Activated naive CD4-positive, alpha-beta T cell treated with Interleukin-2 at 50 U/mL for 16 hours (primary cell): ENCODE results near the gene SCYGR6.

Experiments used
- DNase-seq: peaks from one replicate; pipeline ENCODE4 v3.0.0-alpha.2; 2020

The SCYGR6 gene

DNA sequence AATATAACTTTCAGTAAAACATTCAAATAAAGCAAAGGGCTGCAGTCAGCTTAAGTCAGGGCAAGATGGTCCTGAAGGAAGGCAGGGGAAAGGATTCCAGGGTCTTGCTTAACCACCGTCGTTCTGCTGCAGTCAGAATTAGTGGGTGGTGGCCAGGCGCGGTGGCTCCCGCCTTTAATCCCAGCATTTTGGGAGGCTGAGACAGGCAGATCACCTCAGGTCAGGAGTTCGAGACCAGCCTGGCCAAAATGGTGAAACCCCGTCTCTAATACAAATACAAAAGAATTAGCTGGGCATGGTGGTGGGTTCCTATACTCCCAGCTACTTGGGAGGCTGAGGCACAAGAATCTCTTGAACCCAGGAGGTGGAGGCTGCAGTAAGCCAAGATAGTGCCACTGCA lies 13.6 kb downstream of the SCYGR6 start:
- no peak for DNase-seq

DNA sequence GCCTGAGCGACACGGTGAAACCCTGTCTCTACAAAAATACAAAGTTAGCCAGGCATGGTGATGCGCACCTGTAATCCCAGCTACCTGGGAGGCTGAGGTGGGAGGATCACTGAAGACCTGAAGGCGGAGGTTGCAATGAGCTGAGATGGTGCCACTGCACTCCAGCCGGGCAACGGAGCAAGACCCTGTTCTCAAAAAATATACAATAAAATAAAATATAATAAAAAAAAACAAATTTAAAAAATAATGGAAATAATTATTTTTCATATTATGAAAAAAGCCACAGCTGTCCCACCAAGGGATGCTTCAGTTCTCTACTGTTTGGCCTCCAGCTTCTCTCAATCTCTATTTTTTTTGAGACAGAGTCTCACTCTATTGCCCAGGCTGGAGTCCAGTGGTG lies 17.2 kb downstream of the SCYGR6 start:
- no peak for DNase-seq

DNA sequence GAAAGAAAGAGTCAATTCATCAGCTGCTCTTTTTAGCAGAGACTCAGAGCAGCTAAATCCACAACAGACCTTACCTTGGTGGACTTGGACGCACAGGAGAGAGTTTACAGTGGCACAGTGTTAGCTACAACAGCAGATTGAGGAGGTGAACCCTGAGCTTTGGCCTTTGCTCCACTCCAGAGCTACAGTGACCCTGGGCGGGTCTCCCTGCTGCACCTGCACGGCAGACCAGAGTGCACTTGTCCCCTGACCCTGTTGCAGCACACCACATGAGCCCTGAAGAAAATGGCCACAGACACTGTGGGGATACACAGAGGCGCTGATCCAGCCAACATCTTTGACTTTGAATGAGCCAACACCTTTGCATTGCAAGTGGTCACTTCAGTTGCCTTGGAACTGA lies 17.7 kb downstream of the SCYGR6 start:
- no peak for DNase-seq

DNA sequence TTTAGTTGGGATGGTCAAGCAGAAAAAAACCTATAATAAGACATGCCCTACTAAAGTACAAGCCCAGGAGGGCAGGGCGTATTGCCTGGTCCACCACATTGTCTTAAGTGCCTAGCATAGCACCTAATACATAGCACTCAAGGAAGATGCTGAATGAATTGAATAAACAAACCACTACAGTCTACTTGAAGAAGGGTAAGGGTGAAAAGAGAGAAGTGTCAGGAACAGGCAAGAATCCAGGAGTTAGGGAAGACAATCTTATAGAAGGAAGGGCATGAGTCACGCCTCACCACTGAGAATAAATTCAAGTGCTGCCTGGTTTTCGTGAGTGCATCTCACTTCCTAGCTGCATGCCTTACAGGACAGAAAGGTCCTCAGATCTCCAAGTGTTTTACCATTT lies 20.6 kb downstream of the SCYGR6 start:
- no peak for DNase-seq

DNA sequence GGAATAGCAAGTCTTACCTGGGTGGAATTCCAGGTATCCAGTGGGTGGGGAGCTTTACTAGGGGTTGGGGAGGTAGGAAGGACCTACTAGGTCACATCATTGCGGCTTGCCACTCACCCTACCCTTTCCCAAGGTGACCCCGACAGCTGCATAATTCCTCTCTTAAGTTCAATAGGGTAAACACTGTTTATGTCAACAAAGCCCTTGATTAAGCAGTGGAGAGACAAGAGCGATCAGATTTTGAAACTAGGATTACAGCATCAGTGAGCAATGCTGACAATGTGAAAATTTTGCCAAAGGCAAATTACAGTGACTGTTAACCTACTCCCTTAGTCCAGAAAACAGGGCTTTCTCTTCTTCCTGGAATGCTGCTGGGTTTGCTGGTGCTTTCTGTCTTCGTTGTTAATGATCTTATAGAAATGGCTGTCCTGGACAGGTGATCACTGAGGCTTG lies 21.3 kb downstream of the SCYGR6 start:
- no peak for DNase-seq

DNA sequence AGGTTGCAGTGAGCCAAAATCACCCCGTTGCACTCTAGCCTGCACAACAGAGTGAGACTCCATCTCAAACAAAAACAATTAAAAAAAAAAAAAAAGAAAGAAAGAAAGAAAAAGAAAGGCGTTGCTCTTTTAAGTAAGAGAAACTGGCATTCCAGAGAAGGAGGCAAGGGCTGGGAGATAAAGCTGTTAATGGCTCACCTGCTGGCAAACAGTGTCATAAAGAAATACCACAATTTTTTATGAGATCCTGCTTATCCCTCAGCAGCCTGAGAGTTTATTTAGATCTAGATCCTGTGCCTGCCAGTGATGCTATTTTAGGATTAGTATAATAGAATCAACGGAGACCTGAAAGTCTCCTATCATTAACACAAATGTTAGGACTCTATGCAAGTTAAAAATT lies 23.0 kb downstream of the SCYGR6 start:
- no peak for DNase-seq

DNA sequence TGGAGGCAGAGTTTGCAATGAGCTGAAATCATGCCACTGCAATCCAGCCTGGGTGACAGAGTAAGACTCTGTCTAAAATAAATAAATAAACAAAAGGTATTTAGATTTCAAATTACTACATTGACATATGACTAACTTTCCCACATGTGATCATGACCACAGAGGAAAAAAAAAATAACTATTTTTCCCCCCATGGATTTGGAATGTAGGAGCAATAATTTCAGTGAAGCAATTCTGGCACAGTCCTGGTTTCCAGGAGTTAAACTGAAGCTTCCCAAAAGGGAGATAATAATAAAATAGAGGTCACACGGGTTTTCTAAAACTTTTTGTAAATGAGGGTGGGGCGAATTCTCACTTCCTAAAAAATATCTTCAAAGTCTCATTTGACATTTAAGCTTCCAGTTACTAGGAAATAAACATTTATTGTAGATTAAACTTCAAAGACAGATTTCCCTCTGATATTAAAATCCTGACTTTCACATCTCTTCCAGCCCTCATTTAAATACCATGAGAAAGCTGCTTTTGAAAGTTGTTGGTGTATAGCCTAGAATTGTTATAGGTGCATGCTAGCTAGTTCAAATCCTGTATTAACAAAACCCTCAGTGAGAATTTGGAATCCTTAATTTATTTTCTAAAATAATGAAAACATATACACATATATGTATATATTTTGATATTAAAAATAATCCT lies 27.4 kb downstream of the SCYGR6 start:
- no peak for DNase-seq

DNA sequence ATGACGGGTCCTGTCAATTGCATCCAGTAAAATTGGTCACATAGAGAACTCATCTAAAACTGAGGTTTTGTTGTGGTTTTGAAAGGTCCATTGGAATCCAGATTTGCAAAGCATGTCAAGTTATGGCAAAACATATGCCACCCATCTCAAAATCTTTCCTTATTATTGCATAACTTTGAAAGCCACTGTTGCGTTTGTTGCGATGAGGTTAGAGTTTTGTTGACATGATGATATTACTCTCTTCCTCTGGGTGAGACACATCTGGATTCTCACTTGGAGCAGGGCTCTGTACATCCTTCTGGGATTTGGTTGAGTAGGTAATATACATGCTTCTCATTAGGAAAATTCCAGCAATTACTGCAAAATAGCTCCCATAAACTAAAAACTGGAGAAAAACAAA lies 37.4 kb downstream of the SCYGR6 start:
- DNase-seq: no peak

DNA sequence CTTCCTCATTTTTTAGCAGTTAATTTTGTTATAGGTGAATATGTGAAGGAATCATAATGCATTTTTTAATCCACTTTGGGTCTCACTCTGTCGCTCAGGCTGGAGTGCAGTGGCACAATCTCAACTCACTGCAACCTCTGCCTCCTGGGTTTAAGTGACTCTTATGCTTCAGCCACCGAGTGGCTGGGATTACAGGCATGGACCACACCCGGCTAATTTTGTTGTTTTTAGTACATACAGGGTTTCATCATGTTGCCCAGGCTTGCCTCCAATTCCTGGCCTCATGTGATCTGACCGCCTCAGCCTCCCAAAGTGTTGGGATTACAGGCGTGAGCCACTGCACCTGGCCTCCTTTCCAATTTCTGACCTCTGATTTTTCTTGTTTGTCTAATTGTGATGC lies 40.3 kb downstream of the SCYGR6 start:
- DNase-seq: no peak

DNA sequence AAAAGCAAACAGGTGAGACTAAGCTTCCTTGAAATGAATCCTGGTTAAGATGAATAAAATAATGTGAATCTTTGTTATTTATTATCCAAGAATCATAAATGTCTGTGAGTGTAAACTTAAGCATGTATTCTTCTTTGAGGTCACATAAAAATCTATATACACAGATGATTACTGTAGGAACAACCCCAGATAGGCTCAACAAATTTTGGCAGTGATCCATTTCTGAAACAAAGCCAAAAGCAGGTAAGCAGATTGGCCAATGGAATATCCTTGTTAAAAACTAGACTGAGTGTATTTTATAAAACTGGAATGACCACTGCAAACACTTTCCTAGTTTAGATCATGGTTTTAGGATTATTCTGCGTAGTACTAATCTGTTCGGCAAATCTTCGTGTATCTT lies 46.6 kb downstream of the SCYGR6 start:
- no peak for DNase-seq

DNA sequence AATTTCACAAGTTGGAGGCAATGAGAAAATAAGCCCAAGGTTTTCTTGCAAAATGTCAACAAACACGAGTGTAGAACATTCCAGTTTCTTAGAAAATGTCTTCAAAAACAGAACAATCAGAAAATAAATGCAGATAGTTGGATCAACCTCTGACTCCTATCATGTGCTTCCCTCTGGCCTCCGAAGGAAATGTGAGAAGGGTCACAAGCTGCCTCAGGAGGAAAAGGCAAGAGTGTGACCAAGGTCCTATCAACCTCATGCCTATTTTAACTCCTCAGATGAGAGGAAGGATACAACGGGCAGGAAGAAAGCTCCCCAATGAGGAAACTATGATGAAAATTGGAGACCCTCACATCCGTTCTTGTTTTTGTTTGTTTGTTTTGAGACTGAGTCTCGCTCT lies 50.1 kb downstream of the SCYGR6 start:
- no peak for DNase-seq
